Lower leg skin (tissue), 4 donors: ENCODE results near the gene LYRM4. TPM values are rescaled to one million over a fixed set of nuclear protein-coding genes. Genes with fewer than 3 reads are reported as not detected.

Experiments
- DNase-seq, 2 donors: peaks; one replicate each; pipeline ENCODE4 v3.0.0-alpha.2; 2019; ENCODE audit warnings: low spot score in 2 of 2
- H3K4me3 ChIP-seq: fragments of 200-600 bp; sonication (generic); 2 replicates; pipeline ENCODE4 v1.5.1; 2017; ENCODE audit warnings: mild to moderate bottlenecking, low read depth; ENCODE audit not compliant: poor library complexity, severe bottlenecking
- CTCF ChIP-seq, 3 donors: fragments of 450-650 bp; IDR thresholded peaks; one replicate each; pipeline ENCODE4 v1.5.1; 2016; ENCODE audit warnings: antibody characterized with exemption in 3 of 3, mild to moderate bottlenecking in 3 of 3, moderate library complexity in 2 of 3
- POLR2A ChIP-seq, 2 donors: fragments of 450-650 bp; IDR thresholded peaks; one replicate each; pipeline ENCODE4 v1.6.1; 2016 to 2017; ENCODE audit warnings: antibody characterized with exemption in 2 of 2, mild to moderate bottlenecking in 1 of 2, moderate library complexity in 1 of 2
- WGBS, 2 donors: methylation state at CpG; one replicate each; pipeline ENCODE4 v1.1.5; 2018; 5-methylcytosine and 5-hydroxymethylcytosine counted together
- intact Hi-C: fragments of 100-400 bp; cut with DNase I; formaldehyde crosslinking; loops from one replicate; pipeline ENCODE4 v1.15.0; 2023; ENCODE audit warnings: low total_unique reads
- total RNA-seq, 4 donors: library from RNA; depleted of rRNA; stranded (reverse); fragments of >200 nt; gene quantifications; one replicate each; pipeline ENCODE4 v1.1.0, GENCODE V29; 2016

LYRM4 gene
- total RNA-seq, 4 donors from 2014 or later = 14.4 to 20.8 (median 20.4) TPM

GRCh38 chr6:5084781-5085647 lies 175.7 kb downstream of the LYRM4 start, which contains the start of gene PPP1R3G:
PPP1R3G (plus strand) TSS chr6:5085341; CDS start chr6:5085486, 145 bp downstream.
- WGBS, 2 donors = 0 to 1% methylated on average over 42 to 44 of the region's 83 CpGs
- intact Hi-C loops = no loop called here
- H3K4me3 ChIP-seq = peak within 1 kb of the TSS; percentile 40
- peak in 1 of 2 donors; percentile 93 for DNase-seq
- no peak for TF ChIP-seq CTCF (IDR thresholded peaks at IDR 0.05)
- no peak for TF ChIP-seq POLR2A (IDR thresholded peaks at IDR 0.05)

- 2 to 5% methylated on average over 7 to 14 of the region's 57 CpGs for WGBS, 2 donors
- peak in 1 of 2 donors; percentile 90 for DNase-seq
- intact Hi-C loops = no loop called here
Observed at GRCh38 chr6:5084360-5084780, 176.4 kb downstream of the LYRM4 start.

GRCh38 chr6:5083813-5084359 lies 176.9 kb downstream of the LYRM4 start:
- WGBS, 2 donors = 61 to 72% methylated on average over 11 to 16 of the region's 18 CpGs
- peak overlapping the region; percentile 40 for H3K4me3 ChIP-seq
- no peak for DNase-seq
- TF ChIP-seq POLR2A (IDR thresholded peaks at IDR 0.05) = no peak
- intact Hi-C loops = no loop called here

More at GRCh38 chr6:5084360-5084780, 176.4 kb downstream of the LYRM4 start:
- H3K4me3 ChIP-seq = peak overlapping the region; percentile 40
- TF ChIP-seq POLR2A (IDR thresholded peaks at IDR 0.05) (no peak), CTCF (IDR thresholded peaks at IDR 0.05) (no peak)

- no peak overlapping the region for H3K4me3 ChIP-seq
- no peak for TF ChIP-seq CTCF (IDR thresholded peaks at IDR 0.05)
- no peak for TF ChIP-seq POLR2A (IDR thresholded peaks at IDR 0.05)
- intact Hi-C loops = no loop called here
- WGBS, 2 donors = 48 to 50% methylated on average over 4 of the region's 4 CpGs
- no peak for DNase-seq
Observed at GRCh38 chr6:5083307-5083583, 177.5 kb downstream of the LYRM4 start.

GRCh38 chr6:5082487-5083306 lies 178.1 kb downstream of the LYRM4 start:
- intact Hi-C loops = no loop called here
- H3K4me3 ChIP-seq = no peak overlapping the region
- WGBS, 2 donors = 49 to 57% methylated on average over 12 of the region's 12 CpGs
- TF ChIP-seq POLR2A (IDR thresholded peaks at IDR 0.05) (no peak), CTCF (IDR thresholded peaks at IDR 0.05) (no peak)
- DNase-seq = peak; percentile 69 to 95

- no peak for DNase-seq
- H3K4me3 ChIP-seq = no peak overlapping the region
- intact Hi-C loops = no loop called here
- WGBS, 2 donors = 66 to 67% methylated on average over 4 of the region's 4 CpGs
- TF ChIP-seq CTCF (IDR thresholded peaks at IDR 0.05) (no peak), POLR2A (IDR thresholded peaks at IDR 0.05) (no peak)
Observed at GRCh38 chr6:5081955-5082354, 178.8 kb downstream of the LYRM4 start.
